ENCODE data around the gene FAM124B. TPM values are rescaled to one million over a fixed set of nuclear protein-coding genes. Genes with fewer than 3 reads are reported as not detected.

Gene FAM124B
- total RNA-seq, 1 donor from 2014 or later: 1.1 TPM

GRCh38 chr2:224413381-224413780 is 11.5 kb upstream of the FAM124B start:
- no peak overlapping the region for H3K27ac ChIP-seq (replicated peaks)
- intact Hi-C loops (cut with micrococcal nuclease): no loop called here
- TF ChIP-seq CTCF (IDR thresholded peaks at IDR 0.05; ENCODE audit: borderline replicate concordance): no peak
- no peaks in the 10 kb centered on the region for H3K27me3 ChIP-seq (ENCODE audit: low read depth)
- H3K4me1 ChIP-seq: peaks cover 6% of the 10 kb centered on the region
- no peaks in the 10 kb centered on the region for H3K36me3 ChIP-seq
- DNase-seq: no peak
- no peak overlapping the region for H3K4me3 ChIP-seq
- H3K9me3 ChIP-seq (replicated peaks): no peaks in the 10 kb centered on the region

GRCh38 chr2:224412141-224413015 is 10.5 kb upstream of the FAM124B start:
- no peaks in the 10 kb centered on the region for H3K27me3 ChIP-seq (ENCODE audit: low read depth)
- H3K27ac ChIP-seq (replicated peaks): no peak overlapping the region
- no peak overlapping the region for H3K4me3 ChIP-seq
- no peaks in the 10 kb centered on the region for H3K36me3 ChIP-seq
- no peak for TF ChIP-seq CTCF (IDR thresholded peaks at IDR 0.05; ENCODE audit: borderline replicate concordance)
- no peaks in the 10 kb centered on the region for H3K9me3 ChIP-seq (replicated peaks)
- intact Hi-C loops (cut with micrococcal nuclease): no loop called here
- H3K4me1 ChIP-seq: peaks cover 10% of the 10 kb centered on the region
- no peak for DNase-seq

- Histone ChIP-seq H3K4me3 (no peak overlapping the region), H3K27me3 (ENCODE audit: low read depth) (no peaks in the 10 kb centered on the region), H3K36me3 (no peaks in the 10 kb centered on the region), H3K4me1 (peaks cover 7% of the 10 kb centered on the region), H3K27ac (replicated peaks) (no peak overlapping the region), H3K9me3 (replicated peaks) (peaks cover under 1% of the 10 kb centered on the region)
- intact Hi-C loops (cut with micrococcal nuclease): no loop called here
- DNase-seq: no peak
- no peak for TF ChIP-seq CTCF (IDR thresholded peaks at IDR 0.05; ENCODE audit: borderline replicate concordance)
Measured at GRCh38 chr2:224410946-224411561, 9.1 kb upstream of the FAM124B start.

DNA sequence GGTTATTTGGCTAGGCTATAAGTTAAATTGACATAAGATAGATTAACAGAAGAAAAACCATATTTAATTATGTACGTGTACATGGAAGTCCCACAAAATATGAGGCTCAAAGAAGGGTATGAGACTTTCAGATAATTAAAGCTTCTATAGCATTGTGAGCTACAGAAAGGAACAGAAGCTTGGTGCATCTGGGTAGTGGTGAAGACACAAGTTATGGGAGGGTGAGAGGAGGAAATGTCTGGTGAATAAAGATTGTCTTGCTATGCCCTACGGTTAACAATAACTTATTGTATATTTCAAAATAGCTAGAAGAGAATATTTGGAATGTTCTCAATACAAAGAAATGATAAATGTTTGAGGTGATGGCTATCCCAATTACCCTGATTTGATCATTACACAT is 6.8 kb upstream of the FAM124B start:
- peaks cover 4% of the 10 kb centered on the region for H3K9me3 ChIP-seq (replicated peaks)
- intact Hi-C loops (cut with micrococcal nuclease): no loop called here
- H3K4me1 ChIP-seq: peaks cover 15% of the 10 kb centered on the region
- H3K4me3 ChIP-seq: no peak overlapping the region
- H3K27me3 ChIP-seq (ENCODE audit: low read depth): no peaks in the 10 kb centered on the region
- no peak for DNase-seq
- no peaks in the 10 kb centered on the region for H3K36me3 ChIP-seq
- H3K27ac ChIP-seq (replicated peaks): no peak overlapping the region
- TF ChIP-seq CTCF (IDR thresholded peaks at IDR 0.05; ENCODE audit: borderline replicate concordance): no peak

- DNase-seq: peak; percentile 17
- Histone ChIP-seq H3K27me3 (ENCODE audit: low read depth) (no peaks in the 10 kb centered on the region), H3K9me3 (replicated peaks) (peaks cover 4% of the 10 kb centered on the region), H3K4me1 (peaks cover 23% of the 10 kb centered on the region), H3K27ac (replicated peaks) (peak overlapping the region; percentile 64), H3K36me3 (no peaks in the 10 kb centered on the region), H3K4me3 (no peak overlapping the region)
- TF ChIP-seq CTCF (IDR thresholded peaks at IDR 0.05; ENCODE audit: borderline replicate concordance): no peak
- intact Hi-C loops (cut with micrococcal nuclease): no loop called here
Measured at GRCh38 chr2:224407241-224407701, 5.4 kb upstream of the FAM124B start.
